HepG2 (cell line): ENCODE data around the gene GALR2. TPM values are rescaled to one million over a fixed set of nuclear protein-coding genes. Genes with fewer than 3 reads are reported as not detected.

Experiments
- AGO2 ChIP-seq: fragments of 200-400 bp; formaldehyde crosslinking; optimal IDR thresholded peaks from 2 replicates; pipeline ENCODE3; 2017; ENCODE audit warnings: mild to moderate bottlenecking, low read depth, low read length, moderate library complexity
- ARNT2 ChIP-seq: sonication (generic); formaldehyde crosslinking; IDR thresholded peaks from 2 replicates; pipeline ENCODE4 v1.8.0; 2022; ENCODE audit warnings: mild to moderate bottlenecking, low read depth, missing genetic modification reagents, moderate library complexity
- CREM ChIP-seq, 2 experiments: sonication (generic) in 1 of 2; formaldehyde crosslinking in 1 of 2; IDR thresholded peaks; 2 replicates each; pipeline versions ENCODE4 v1.4.0 to v1.6.1; 2016 to 2020; ENCODE audit warnings: antibody characterized with exemption in 1 of 2, mild to moderate bottlenecking in 1 of 2, missing genetic modification reagents in 1 of 2
- DNMT3B ChIP-seq: conservative IDR thresholded peaks from 2 replicates; pipeline ENCODE4 v1.6.1; 2016; ENCODE audit warnings: missing biosample characterization, control low read depth
- GABPA ChIP-seq, 2 experiments: IDR thresholded peaks; 2 replicates each; pipeline ENCODE4 v1.6.1; 2011 to 2016; ENCODE audit warnings: low read depth in 2 of 2, low read length in 1 of 2, missing biosample characterization in 1 of 2, missing genetic modification characterization in 1 of 2
- SMAD9 ChIP-seq: sonication (generic); formaldehyde crosslinking; IDR thresholded peaks from 2 replicates; pipeline ENCODE4 v1.5.1; 2020; ENCODE audit warnings: mild to moderate bottlenecking, missing genetic modification reagents
- SOX13 ChIP-seq, 3 experiments: fragments of 450-650 bp in 1 of 3; sonication (generic) in 1 of 3; formaldehyde crosslinking in 1 of 3; IDR thresholded peaks in 2 of 3; conservative IDR thresholded peaks in 1 of 3; 2 replicates each; pipeline versions ENCODE4 v1.5.0 to v1.6.1; 2016 to 2020; ENCODE audit warnings: antibody characterized with exemption in 1 of 3, mild to moderate bottlenecking in 1 of 3, missing compliant biosample characterization in 1 of 3, missing genetic modification reagents in 1 of 3, moderate library complexity in 1 of 3
- TBL1XR1 ChIP-seq: fragments of 150-350 bp; IDR thresholded peaks from 2 replicates; pipeline ENCODE4 v1.6.1; 2014; ENCODE audit warnings: borderline replicate concordance, low read length; ENCODE audit not compliant: partially characterized antibody
- TCF12 ChIP-seq, 2 experiments: fragments of 450-650 bp in 1 of 2; sonication (generic) in 1 of 2; formaldehyde crosslinking in 1 of 2; IDR thresholded peaks; 2 replicates each; pipeline versions ENCODE4 v1.6.1 to v1.8.0; 2017 to 2022; ENCODE audit warnings: antibody characterized with exemption in 1 of 2, mild to moderate bottlenecking in 1 of 2, missing genetic modification reagents in 1 of 2, moderate library complexity in 1 of 2
- ZEB1 ChIP-seq: IDR thresholded peaks from 2 replicates; pipeline ENCODE4 v1.6.1; 2012; ENCODE audit warnings: mild to moderate bottlenecking, low read depth, inconsistent platforms; ENCODE audit not compliant: insufficient replicate concordance
- ZNF143 ChIP-seq: sonication (generic); formaldehyde crosslinking; IDR thresholded peaks from 2 replicates; pipeline ENCODE4 v1.4.0; 2020; ENCODE audit warnings: missing genetic modification reagents
- ZNF235 ChIP-seq: sonication (generic); formaldehyde crosslinking; IDR thresholded peaks from 2 replicates; pipeline ENCODE4 v1.8.1; 2023; ENCODE audit warnings: mild to moderate bottlenecking, missing genetic modification reagents, borderline replicate concordance
- ZNF251 ChIP-seq: sonication (generic); formaldehyde crosslinking; IDR thresholded peaks from 2 replicates; pipeline ENCODE4 v1.9.0; 2021; ENCODE audit warnings: mild to moderate bottlenecking, missing genetic modification reagents
- ZNF253 ChIP-seq: sonication (generic); formaldehyde crosslinking; IDR thresholded peaks from 2 replicates; pipeline ENCODE4 v1.8.0; 2022; ENCODE audit warnings: mild to moderate bottlenecking, missing genetic modification reagents, borderline replicate concordance
- ZNF558 ChIP-seq: sonication (generic); formaldehyde crosslinking; IDR thresholded peaks from 2 replicates; pipeline ENCODE4 v1.9.0; 2022; ENCODE audit warnings: mild to moderate bottlenecking, missing genetic modification reagents, borderline replicate concordance
- ZNF570 ChIP-seq: sonication (generic); formaldehyde crosslinking; IDR thresholded peaks from 2 replicates; pipeline ENCODE4 v1.4.0; 2020; ENCODE audit warnings: mild to moderate bottlenecking, missing genetic modification reagents, borderline replicate concordance
- polyA plus RNA-seq, 8 experiments: library from polyadenylated mRNA; depleted of rRNA in 3 of 8; stranded (reverse) in 7 of 8; unstranded in 1 of 8; fragments of >200 nt; fragmentation: Illumina TruSeq in 4 of 8; extraction: Trizol in 4 of 8; gene quantifications; 2 replicates each; pipeline versions ENCODE4 v1.2.1 to v1.2.3, GENCODE V29; 2011 to 2016; ENCODE audit warnings: low read depth in 4 of 8, missing spikeins in 1 of 8, mixed read lengths in 1 of 8; ENCODE audit not compliant: insufficient read depth in 1 of 8
- total RNA-seq, 5 experiments: library from RNA; depleted of rRNA; stranded (reverse); fragments of >200 nt; fragmentation: Illumina TruSeq; extraction: Trizol; gene quantifications; 2 replicates each; pipeline ENCODE4 v1.2.3, GENCODE V29; 2016; ENCODE audit warnings: low read depth in 1 of 5
- TF ChIP-seq, protein P1 (sequence below): sonication (generic); formaldehyde crosslinking; IDR thresholded peaks from 2 replicates; pipeline ENCODE4 v1.8.0; 2022; ENCODE audit warnings: missing genetic modification reagents, low read depth, mild to moderate bottlenecking, borderline replicate concordance
- TF ChIP-seq, protein P2 (sequence below): sonication (generic); formaldehyde crosslinking; IDR thresholded peaks from 2 replicates; pipeline ENCODE4 v1.4.0; 2020; ENCODE audit warnings: mild to moderate bottlenecking, missing genetic modification reagents
- TF ChIP-seq, protein P3 (sequence below): sonication (generic); formaldehyde crosslinking; IDR thresholded peaks from 2 replicates; pipeline ENCODE4 v1.4.0; 2020; ENCODE audit warnings: missing genetic modification reagents
- TF ChIP-seq, protein P4 (sequence below): sonication (generic); formaldehyde crosslinking; conservative IDR thresholded peaks from 2 replicates; pipeline ENCODE4 v1.4.0; 2020; ENCODE audit warnings: mild to moderate bottlenecking, missing genetic modification reagents, moderate library complexity

Gene GALR2
- total and polyA plus RNA-seq, 2 of the 13 experiments (the other 11 are each of a cell fraction or from before 2014, with no cell fraction given): 0.48 to 0.58 TPM

DNA sequence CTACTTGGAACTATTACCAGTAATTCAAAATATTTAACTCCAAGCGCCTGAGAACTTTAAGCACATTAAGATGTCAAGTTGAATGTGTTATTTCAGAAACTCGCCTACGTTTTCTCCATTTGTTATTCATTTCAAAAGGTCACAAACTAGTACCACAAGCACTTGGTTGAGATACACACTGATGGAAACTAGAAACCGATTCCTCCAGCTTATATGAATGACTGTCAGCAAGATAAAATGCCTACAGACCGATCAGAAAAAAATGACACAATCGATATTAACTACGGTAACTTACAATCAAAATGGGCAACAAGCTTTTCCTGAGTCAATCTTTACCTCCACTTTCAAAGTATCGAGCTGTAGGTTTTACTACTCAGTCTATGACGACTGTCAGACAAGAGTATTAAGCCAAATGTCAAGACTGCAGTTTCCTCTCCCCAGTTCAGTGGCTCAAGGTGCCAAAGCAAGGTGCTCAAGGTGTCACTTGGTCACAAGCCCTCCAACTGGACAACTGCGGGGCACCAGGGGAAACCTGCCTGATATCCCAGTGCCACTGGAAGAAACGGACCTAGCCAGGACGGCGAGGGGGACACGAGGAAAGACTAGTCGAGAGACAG lies 2.9 kb upstream of the GALR2 start (continued):
- TF ChIP-seq TCF12 (IDR thresholded peaks at IDR 0.05): no peak
- TF ChIP-seq TCF12 (CRISPR knock-in tag; IDR thresholded peaks at IDR 0.05): no peak
- no peak for TF ChIP-seq ZNF253 (CRISPR knock-in tag)
- TF ChIP-seq DNMT3B (CRISPR knock-in tag): no peak
- no peak for TF ChIP-seq CREM (IDR thresholded peaks at IDR 0.05)
- no peak for TF ChIP-seq CREM (CRISPR knock-in tag; IDR thresholded peaks at IDR 0.05)
- no peak for TF ChIP-seq ZNF251
- no peak for TF ChIP-seq ARNT2 (CRISPR knock-in tag)
- no peak for TF ChIP-seq SOX13 (IDR thresholded peaks at IDR 0.05)
- no peak for TF ChIP-seq SOX13 (CRISPR knock-in tag; conservative IDR thresholded peaks at IDR 0.05 in 1 of 2, IDR thresholded peaks at IDR 0.05 in 1 of 2)
- TF ChIP-seq, protein P1, sequence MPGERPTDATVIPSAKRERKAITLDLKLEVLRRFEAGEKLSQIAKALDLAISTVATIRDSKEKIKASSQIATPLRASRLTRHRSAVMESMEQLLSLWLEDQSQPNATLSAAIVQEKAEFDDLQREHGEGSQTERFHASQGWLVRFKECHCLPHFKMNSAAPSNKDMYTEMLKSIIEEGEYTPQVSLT (CRISPR knock-in tag): no peak
- TF ChIP-seq ZNF143 (CRISPR knock-in tag): no peak
- TF ChIP-seq, protein P2, sequence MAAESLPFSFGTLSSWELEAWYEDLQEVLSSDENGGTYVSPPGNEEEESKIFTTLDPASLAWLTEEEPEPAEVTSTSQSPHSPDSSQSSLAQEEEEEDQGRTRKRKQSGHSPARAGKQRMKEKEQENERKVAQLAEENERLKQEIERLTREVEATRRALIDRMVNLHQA (CRISPR knock-in tag): no peak
- no peak for TF ChIP-seq ZNF235 (CRISPR knock-in tag)
- TF ChIP-seq AGO2: no peak
- TF ChIP-seq TBL1XR1: no peak
- no peak for TF ChIP-seq GABPA (IDR thresholded peaks at IDR 0.05; ENCODE audit: low read depth, low read length)
- TF ChIP-seq GABPA (CRISPR knock-in tag; IDR thresholded peaks at IDR 0.05; ENCODE audit: low read depth): no peak
- TF ChIP-seq, protein P3, sequence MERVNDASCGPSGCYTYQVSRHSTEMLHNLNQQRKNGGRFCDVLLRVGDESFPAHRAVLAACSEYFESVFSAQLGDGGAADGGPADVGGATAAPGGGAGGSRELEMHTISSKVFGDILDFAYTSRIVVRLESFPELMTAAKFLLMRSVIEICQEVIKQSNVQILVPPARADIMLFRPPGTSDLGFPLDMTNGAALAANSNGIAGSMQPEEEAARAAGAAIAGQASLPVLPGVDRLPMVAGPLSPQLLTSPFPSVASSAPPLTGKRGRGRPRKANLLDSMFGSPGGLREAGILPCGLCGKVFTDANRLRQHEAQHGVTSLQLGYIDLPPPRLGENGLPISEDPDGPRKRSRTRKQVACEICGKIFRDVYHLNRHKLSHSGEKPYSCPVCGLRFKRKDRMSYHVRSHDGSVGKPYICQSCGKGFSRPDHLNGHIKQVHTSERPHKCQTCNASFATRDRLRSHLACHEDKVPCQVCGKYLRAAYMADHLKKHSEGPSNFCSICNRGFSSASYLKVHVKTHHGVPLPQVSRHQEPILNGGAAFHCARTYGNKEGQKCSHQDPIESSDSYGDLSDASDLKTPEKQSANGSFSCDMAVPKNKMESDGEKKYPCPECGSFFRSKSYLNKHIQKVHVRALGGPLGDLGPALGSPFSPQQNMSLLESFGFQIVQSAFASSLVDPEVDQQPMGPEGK (CRISPR knock-in tag): no peak
- TF ChIP-seq, protein P4, sequence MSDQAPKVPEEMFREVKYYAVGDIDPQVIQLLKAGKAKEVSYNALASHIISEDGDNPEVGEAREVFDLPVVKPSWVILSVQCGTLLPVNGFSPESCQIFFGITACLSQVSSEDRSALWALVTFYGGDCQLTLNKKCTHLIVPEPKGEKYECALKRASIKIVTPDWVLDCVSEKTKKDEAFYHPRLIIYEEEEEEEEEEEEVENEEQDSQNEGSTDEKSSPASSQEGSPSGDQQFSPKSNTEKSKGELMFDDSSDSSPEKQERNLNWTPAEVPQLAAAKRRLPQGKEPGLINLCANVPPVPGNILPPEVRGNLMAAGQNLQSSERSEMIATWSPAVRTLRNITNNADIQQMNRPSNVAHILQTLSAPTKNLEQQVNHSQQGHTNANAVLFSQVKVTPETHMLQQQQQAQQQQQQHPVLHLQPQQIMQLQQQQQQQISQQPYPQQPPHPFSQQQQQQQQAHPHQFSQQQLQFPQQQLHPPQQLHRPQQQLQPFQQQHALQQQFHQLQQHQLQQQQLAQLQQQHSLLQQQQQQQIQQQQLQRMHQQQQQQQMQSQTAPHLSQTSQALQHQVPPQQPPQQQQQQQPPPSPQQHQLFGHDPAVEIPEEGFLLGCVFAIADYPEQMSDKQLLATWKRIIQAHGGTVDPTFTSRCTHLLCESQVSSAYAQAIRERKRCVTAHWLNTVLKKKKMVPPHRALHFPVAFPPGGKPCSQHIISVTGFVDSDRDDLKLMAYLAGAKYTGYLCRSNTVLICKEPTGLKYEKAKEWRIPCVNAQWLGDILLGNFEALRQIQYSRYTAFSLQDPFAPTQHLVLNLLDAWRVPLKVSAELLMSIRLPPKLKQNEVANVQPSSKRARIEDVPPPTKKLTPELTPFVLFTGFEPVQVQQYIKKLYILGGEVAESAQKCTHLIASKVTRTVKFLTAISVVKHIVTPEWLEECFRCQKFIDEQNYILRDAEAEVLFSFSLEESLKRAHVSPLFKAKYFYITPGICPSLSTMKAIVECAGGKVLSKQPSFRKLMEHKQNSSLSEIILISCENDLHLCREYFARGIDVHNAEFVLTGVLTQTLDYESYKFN (CRISPR knock-in tag): no peak
- TF ChIP-seq ZNF558 (CRISPR knock-in tag): no peak
- TF ChIP-seq ZNF570 (CRISPR knock-in tag): no peak
- TF ChIP-seq ZEB1: no peak
- TF ChIP-seq SMAD9 (CRISPR knock-in tag): no peak
